ENCODE results near the gene FUNDC2. TPM values are rescaled to one million over a fixed set of nuclear protein-coding genes. Genes with fewer than 3 reads are reported as not detected.

Gene FUNDC2
- total RNA-seq, 1 donor from 2014 or later = 83.9 TPM

- Mint-ChIP-seq H3K4me3 (ENCODE audit: unreplicated experiment) (no peak overlapping the region), H3K27me3 (ENCODE audit: unreplicated experiment) (no peaks in the 10 kb centered on the region), H3K9me3 (ENCODE audit: unreplicated experiment) (no peaks in the 10 kb centered on the region), H3K36me3 (ENCODE audit: unreplicated experiment) (peaks cover 24% of the 10 kb centered on the region), H3K27ac (ENCODE audit: unreplicated experiment) (no peak overlapping the region), H3K4me1 (ENCODE audit: low read depth, unreplicated experiment) (no peaks in the 10 kb centered on the region)
- DNase-seq = no peak
- no peak for TF ChIP-seq CTCF (IDR thresholded peaks at IDR 0.05; ENCODE audit: partially characterized antibody, unreplicated experiment)
These were observed 9.0 kb downstream of the FUNDC2 start for GRCh38 chrX:155035688-155036087.

GRCh38 chrX:155046129-155046810 lies 19.6 kb downstream of the FUNDC2 start:
- DNase-seq = no peak
- no peak for TF ChIP-seq CTCF (IDR thresholded peaks at IDR 0.05; ENCODE audit: partially characterized antibody, unreplicated experiment)

GRCh38 chrX:155046811-155047528 lies 20.3 kb downstream of the FUNDC2 start:
- no peak overlapping the region for H3K27ac Mint-ChIP-seq (ENCODE audit: unreplicated experiment)
- H3K9me3 Mint-ChIP-seq (ENCODE audit: unreplicated experiment) = no peaks in the 10 kb centered on the region

More at GRCh38 chrX:155046129-155046810, 19.6 kb downstream of the FUNDC2 start:
- H3K27ac Mint-ChIP-seq (ENCODE audit: unreplicated experiment) = no peak overlapping the region
- H3K36me3 Mint-ChIP-seq (ENCODE audit: unreplicated experiment) = no peaks in the 10 kb centered on the region
- no peaks in the 10 kb centered on the region for H3K9me3 Mint-ChIP-seq (ENCODE audit: unreplicated experiment)
- H3K27me3 Mint-ChIP-seq (ENCODE audit: unreplicated experiment) = peaks cover 2% of the 10 kb centered on the region
- H3K4me1 Mint-ChIP-seq (ENCODE audit: low read depth, unreplicated experiment) = peaks cover 5% of the 10 kb centered on the region
- H3K4me3 Mint-ChIP-seq (ENCODE audit: unreplicated experiment) = no peak overlapping the region

GRCh38 chrX:155048977-155049619 lies 22.5 kb downstream of the FUNDC2 start:
- Mint-ChIP-seq H3K4me1 (ENCODE audit: low read depth, unreplicated experiment) (peaks cover 1% of the 10 kb centered on the region), H3K4me3 (ENCODE audit: unreplicated experiment) (no peak overlapping the region), H3K9me3 (ENCODE audit: unreplicated experiment) (no peaks in the 10 kb centered on the region), H3K27me3 (ENCODE audit: unreplicated experiment) (no peaks in the 10 kb centered on the region), H3K36me3 (ENCODE audit: unreplicated experiment) (no peaks in the 10 kb centered on the region), H3K27ac (ENCODE audit: unreplicated experiment) (no peak overlapping the region)
- DNase-seq = peak; percentile 53
- peak; percentile 57 for TF ChIP-seq CTCF (IDR thresholded peaks at IDR 0.05; ENCODE audit: partially characterized antibody, unreplicated experiment)

More at GRCh38 chrX:155046811-155047528, 20.3 kb downstream of the FUNDC2 start:
- Mint-ChIP-seq H3K4me1 (ENCODE audit: low read depth, unreplicated experiment) (peaks cover 5% of the 10 kb centered on the region), H3K27me3 (ENCODE audit: unreplicated experiment) (peaks cover 2% of the 10 kb centered on the region), H3K4me3 (ENCODE audit: unreplicated experiment) (no peak overlapping the region), H3K36me3 (ENCODE audit: unreplicated experiment) (no peaks in the 10 kb centered on the region)
- no peak for TF ChIP-seq CTCF (IDR thresholded peaks at IDR 0.05; ENCODE audit: partially characterized antibody, unreplicated experiment)
- no peak for DNase-seq
